Type B pancreatic cell (in vitro differentiated cells): ENCODE data around the gene WDFY4. TPM values are rescaled to one million over a fixed set of nuclear protein-coding genes. Genes with fewer than 3 reads are reported as not detected.
A peak's percentile ranks its signal among the peaks of the same experiment; 100 is the strongest.

Source experiments
- DNase-seq: peaks from one replicate; pipeline ENCODE4 v3.0.0; 2021; ENCODE audit warnings: mixed read lengths; ENCODE audit not compliant: unreplicated experiment; ENCODE audit errors: extremely low spot score
- H3K27ac Mint-ChIP-seq: 2 replicates; pipeline ENCODE4 v1.8.0; 2021; ENCODE audit warnings: mild to moderate bottlenecking, mixed read lengths
- H3K27me3 Mint-ChIP-seq: 2 replicates; pipeline ENCODE4 v1.8.0; 2021; ENCODE audit warnings: mixed read lengths
- H3K36me3 Mint-ChIP-seq: 2 replicates; pipeline ENCODE4 v1.8.0; 2021; ENCODE audit warnings: mixed read lengths
- H3K4me1 Mint-ChIP-seq: one replicate; pipeline ENCODE4 v1.8.0; 2021; ENCODE audit warnings: mixed read lengths; ENCODE audit not compliant: unreplicated experiment
- H3K4me3 Mint-ChIP-seq: 2 replicates; pipeline ENCODE4 v1.8.0; 2021; ENCODE audit warnings: mild to moderate bottlenecking, mixed read lengths
- H3K9me3 Mint-ChIP-seq: 2 replicates; pipeline ENCODE4 v1.8.0; 2021; ENCODE audit warnings: mixed read lengths
- total RNA-seq: library from RNA; stranded (reverse); gene quantifications from 2 replicates; pipeline ENCODE4 v1.2.1, GENCODE V29; 2021; ENCODE audit warnings: low replicate concordance
- TF ChIP-seq, protein P1 (sequence below): fragments of 200-600 bp; sonication (generic); conservative IDR thresholded peaks from 2 replicates; pipeline ENCODE4 v1.5.0; 2021; ENCODE audit warnings: antibody characterized with exemption, mild to moderate bottlenecking

The WDFY4 gene
- total RNA-seq, 1 donor from 2014 or later, result 0.05 TPM

DNA sequence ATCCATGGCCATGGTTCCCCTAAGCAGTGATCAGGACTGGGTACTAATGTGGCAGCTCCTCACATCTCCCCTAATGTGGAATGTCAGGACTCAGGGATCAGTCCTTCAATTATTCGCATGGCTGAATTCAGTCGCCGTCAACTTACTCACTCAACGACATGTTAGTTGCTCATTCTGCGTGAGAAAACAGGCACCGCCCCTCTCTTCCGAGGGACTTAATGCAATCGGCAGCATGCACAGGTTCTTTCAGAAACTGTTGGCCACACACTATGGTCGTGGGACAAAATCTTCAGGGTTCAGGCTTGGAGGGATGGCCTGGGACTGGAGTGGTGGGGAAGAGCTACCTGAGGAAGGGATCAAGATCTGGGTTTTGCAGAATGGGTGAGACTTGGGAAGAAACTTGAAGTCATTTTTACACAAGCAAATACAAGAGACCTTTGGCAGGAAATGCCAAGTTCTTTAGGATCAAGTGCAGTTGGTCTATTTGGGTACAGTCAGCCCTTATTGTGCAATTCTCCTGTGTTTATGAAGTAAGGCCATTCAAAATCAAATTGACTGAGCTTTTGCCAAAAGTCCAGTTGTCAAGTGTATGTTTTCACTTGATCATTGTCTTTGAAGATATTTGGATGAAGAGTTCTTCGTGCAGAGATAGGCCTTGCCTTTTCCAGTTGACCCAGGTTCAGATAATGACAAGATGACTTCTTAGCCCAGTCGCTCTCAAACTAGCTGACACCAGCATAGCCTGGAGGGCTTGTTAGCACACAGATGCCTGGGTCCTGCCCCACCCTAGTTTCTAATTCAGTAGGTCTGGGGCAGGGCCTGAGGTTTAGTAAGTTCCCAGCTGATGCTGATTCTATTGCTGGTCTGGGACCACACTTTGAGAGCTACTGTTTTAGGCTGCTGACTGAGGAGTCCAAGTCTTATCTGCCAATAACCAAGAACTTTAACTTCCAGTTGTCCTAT, 206.5 kb downstream of the WDFY4 start:
- no peaks in the 10 kb centered on the region for H3K4me1 Mint-ChIP-seq

DNA sequence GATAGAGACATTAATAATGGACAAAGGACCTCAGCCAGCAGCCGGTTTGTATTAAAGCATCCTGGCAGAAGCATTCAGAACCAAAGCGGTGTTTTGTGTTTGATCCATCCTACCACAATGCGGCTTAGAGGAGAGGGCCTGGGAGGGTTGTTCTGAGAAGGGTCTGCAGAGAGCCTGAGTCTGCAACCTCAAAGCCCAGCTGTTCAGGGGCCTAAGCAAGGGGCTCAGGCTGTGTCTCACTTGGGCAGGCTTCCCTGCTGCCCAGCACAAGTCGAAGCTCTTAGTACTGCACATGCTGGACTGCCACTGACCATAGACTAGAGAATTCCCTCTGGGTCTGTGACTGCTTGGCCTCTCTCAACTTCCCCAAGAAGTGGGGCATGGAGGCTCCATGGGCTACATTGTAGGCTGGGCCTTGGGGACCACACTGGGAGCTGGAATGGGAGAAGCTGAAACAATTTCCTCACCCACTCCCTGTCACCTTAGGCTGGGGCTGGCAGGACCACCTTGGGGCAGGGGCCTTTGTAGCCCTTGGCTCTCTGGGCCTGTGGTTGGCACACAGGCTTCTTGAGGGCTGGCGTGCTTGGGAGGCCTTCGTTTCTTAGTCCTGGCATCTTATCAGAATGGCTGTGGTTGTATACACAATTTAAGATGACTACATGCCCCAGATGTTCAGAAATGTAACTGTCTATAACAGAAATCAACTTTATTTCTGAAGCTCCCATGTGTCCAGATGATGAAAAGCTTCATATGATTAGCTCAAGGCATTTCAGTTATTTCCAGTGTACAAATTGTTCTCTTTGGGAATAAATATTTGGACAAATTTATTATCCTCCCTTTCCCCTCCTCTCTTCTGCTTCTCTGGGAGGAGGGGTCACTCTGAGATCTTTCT, 210.5 kb downstream of the WDFY4 start:
- TF ChIP-seq, protein P1, sequence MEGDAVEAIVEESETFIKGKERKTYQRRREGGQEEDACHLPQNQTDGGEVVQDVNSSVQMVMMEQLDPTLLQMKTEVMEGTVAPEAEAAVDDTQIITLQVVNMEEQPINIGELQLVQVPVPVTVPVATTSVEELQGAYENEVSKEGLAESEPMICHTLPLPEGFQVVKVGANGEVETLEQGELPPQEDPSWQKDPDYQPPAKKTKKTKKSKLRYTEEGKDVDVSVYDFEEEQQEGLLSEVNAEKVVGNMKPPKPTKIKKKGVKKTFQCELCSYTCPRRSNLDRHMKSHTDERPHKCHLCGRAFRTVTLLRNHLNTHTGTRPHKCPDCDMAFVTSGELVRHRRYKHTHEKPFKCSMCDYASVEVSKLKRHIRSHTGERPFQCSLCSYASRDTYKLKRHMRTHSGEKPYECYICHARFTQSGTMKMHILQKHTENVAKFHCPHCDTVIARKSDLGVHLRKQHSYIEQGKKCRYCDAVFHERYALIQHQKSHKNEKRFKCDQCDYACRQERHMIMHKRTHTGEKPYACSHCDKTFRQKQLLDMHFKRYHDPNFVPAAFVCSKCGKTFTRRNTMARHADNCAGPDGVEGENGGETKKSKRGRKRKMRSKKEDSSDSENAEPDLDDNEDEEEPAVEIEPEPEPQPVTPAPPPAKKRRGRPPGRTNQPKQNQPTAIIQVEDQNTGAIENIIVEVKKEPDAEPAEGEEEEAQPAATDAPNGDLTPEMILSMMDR, result no peak
- no peaks in the 10 kb centered on the region for H3K27me3 Mint-ChIP-seq
- no peaks in the 10 kb centered on the region for H3K4me1 Mint-ChIP-seq
- H3K27ac Mint-ChIP-seq, result no peak overlapping the region
- no peaks in the 10 kb centered on the region for H3K36me3 Mint-ChIP-seq
- DNase-seq, result peak; percentile 45
- no peaks in the 10 kb centered on the region for H3K9me3 Mint-ChIP-seq
- H3K4me3 Mint-ChIP-seq, result no peak overlapping the region

More for the DNA sequence above, 206.5 kb downstream of the WDFY4 start:
- TF ChIP-seq, protein P1, result no peak
- no peak for DNase-seq
- H3K36me3 Mint-ChIP-seq, result no peaks in the 10 kb centered on the region
- H3K27me3 Mint-ChIP-seq, result peaks cover 9% of the 10 kb centered on the region
- H3K27ac Mint-ChIP-seq, result no peak overlapping the region
- no peaks in the 10 kb centered on the region for H3K9me3 Mint-ChIP-seq
- no peak overlapping the region for H3K4me3 Mint-ChIP-seq

DNA sequence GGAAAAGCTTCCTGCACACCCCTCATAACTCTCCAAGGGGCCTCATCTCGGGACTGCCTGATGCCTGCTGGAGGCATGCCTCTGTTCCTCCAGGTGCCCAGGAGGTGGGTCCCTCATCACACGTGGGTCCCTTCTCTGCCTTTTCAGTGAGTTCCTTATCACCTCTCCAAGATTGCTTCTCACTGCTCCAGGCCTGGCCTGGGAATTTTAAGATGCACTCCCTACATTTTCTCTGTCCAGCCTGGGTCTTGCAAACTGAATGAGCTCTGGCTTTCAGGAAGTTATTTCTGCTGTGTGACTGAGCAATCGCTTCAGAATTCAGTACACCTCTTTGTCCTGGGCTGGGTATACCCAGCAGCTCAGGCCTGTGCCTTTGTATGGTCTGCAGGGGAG, 211.1 kb downstream of the WDFY4 start:
- Mint-ChIP-seq H3K27me3 (no peaks in the 10 kb centered on the region), H3K9me3 (no peaks in the 10 kb centered on the region), H3K36me3 (no peaks in the 10 kb centered on the region), H3K4me3 (no peak overlapping the region), H3K27ac (no peak overlapping the region), H3K4me1 (no peaks in the 10 kb centered on the region)
- TF ChIP-seq, protein P1, result no peak
- peak; percentile 34 for DNase-seq

DNA sequence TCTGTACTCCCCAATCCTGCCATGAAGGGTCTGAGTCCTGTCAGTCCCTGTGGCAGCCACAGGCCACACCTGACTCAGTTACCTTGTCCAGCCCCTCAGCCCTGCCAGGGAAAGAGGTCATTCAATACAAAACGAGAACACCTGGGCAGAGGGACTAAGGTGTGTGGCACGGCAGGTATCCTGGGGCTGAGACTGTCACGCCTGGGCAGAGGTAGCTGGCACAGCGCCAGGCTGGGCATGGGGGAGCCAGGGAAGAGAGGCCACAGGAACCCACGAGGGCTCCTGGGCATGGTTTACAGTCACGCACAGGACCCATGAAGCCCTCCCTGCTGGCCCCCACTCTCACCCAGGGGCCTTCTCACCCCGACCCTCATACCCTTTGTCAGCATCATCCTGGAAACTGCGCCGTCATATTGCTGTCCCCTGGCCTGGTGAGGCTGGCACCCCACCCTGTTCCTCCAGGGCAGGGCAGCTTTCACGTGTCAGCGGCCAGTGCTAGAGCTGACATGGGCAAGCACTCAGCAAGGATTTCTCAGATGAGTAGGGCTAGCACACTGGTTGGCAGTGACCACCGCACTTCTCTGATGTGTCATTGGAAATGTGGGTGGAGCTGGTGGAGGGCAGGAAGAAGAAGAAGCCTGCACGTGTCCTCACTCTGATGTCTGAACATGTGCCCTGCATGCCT, 212.2 kb downstream of the WDFY4 start:
- Mint-ChIP-seq H3K36me3 (no peaks in the 10 kb centered on the region), H3K27me3 (no peaks in the 10 kb centered on the region), H3K4me3 (no peak overlapping the region), H3K9me3 (no peaks in the 10 kb centered on the region), H3K4me1 (no peaks in the 10 kb centered on the region), H3K27ac (no peak overlapping the region)
- DNase-seq, result peak; percentile 61
- TF ChIP-seq, protein P1, result no peak

DNA sequence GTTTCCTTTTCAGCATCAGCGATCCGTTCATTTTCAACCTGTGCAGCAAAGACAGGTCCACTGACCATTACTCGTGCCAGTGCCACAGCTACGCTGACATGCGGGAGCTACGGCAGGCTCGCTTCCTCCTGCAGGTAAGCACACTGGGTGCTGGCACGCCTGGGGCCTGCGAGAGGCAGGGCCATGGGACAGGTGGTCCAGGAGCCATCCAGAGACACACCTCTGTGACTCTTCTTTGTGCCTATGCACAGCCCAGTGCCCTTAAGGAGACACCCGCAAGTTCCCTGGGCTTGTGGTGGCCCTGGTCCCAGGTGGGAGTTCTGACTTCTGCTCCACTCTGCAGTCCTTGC, 212.7 kb downstream of the WDFY4 start:
- no peaks in the 10 kb centered on the region for H3K27me3 Mint-ChIP-seq
- H3K9me3 Mint-ChIP-seq, result no peaks in the 10 kb centered on the region
- H3K36me3 Mint-ChIP-seq, result no peaks in the 10 kb centered on the region
- no peak overlapping the region for H3K4me3 Mint-ChIP-seq
- TF ChIP-seq, protein P1, result no peak
- no peaks in the 10 kb centered on the region for H3K4me1 Mint-ChIP-seq
- no peak for DNase-seq
- H3K27ac Mint-ChIP-seq, result no peak overlapping the region
